GM12801 (cell line): ENCODE data around the gene ZFAND3.

Experiments
- TF ChIP-seq, protein P1 (sequence below): IDR thresholded peaks from one replicate; pipeline ENCODE4 v1.5.1; 2011; ENCODE audit warnings: control low read depth; ENCODE audit not compliant: insufficient read length; ENCODE audit errors: extremely low read depth

ZFAND3 gene

DNA sequence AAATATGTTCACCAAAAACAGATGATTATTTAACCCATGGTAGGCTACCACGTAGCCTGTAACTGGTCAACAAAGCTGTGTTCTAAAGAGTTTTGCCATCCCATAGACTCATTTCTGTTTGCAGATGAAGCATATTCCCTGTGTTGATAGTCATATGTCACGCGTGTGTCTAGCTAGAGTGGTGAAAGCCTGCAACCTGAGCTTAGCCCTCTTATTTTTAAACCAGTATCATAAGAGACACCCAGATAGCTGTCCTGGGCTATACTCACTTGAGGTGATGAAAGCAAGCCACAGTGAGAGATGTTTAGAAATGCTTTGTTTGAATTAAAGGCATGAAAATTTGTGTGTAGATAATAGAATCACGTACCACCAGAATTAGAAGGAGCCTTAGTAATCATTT lies 307.8 kb downstream of the ZFAND3 start:
- TF ChIP-seq, protein P1, sequence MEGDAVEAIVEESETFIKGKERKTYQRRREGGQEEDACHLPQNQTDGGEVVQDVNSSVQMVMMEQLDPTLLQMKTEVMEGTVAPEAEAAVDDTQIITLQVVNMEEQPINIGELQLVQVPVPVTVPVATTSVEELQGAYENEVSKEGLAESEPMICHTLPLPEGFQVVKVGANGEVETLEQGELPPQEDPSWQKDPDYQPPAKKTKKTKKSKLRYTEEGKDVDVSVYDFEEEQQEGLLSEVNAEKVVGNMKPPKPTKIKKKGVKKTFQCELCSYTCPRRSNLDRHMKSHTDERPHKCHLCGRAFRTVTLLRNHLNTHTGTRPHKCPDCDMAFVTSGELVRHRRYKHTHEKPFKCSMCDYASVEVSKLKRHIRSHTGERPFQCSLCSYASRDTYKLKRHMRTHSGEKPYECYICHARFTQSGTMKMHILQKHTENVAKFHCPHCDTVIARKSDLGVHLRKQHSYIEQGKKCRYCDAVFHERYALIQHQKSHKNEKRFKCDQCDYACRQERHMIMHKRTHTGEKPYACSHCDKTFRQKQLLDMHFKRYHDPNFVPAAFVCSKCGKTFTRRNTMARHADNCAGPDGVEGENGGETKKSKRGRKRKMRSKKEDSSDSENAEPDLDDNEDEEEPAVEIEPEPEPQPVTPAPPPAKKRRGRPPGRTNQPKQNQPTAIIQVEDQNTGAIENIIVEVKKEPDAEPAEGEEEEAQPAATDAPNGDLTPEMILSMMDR: no peak

- TF ChIP-seq, protein P1: no peak
These were observed 312.0 kb downstream of the ZFAND3 start for GRCh38 chr6:38131527-38131965.

GRCh38 chr6:38133932-38134703 lies 314.6 kb downstream of the ZFAND3 start:
- TF ChIP-seq, protein P1: no peak

DNA sequence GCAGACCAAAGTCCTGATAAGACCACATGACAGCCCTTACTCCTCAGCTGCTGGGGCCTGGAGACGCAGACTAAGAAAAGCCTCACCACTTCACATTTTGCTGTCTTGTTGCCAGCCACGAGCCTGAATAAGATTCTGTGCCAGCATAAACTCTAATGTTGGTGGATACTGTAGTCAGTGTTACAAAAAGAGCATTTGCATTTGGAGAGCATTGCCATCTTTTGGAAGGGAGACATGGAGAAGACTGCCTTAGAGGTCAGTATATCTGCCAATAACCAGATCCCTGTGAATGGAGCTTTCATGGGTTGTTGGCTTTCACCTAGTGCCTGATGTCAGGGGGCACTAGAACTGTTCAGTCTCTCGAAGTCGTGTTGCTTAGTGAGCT lies 315.2 kb downstream of the ZFAND3 start:
- TF ChIP-seq, protein P1: no peak

- TF ChIP-seq, protein P1: no peak
These were observed 317.0 kb downstream of the ZFAND3 start for GRCh38 chr6:38136547-38136946.

DNA sequence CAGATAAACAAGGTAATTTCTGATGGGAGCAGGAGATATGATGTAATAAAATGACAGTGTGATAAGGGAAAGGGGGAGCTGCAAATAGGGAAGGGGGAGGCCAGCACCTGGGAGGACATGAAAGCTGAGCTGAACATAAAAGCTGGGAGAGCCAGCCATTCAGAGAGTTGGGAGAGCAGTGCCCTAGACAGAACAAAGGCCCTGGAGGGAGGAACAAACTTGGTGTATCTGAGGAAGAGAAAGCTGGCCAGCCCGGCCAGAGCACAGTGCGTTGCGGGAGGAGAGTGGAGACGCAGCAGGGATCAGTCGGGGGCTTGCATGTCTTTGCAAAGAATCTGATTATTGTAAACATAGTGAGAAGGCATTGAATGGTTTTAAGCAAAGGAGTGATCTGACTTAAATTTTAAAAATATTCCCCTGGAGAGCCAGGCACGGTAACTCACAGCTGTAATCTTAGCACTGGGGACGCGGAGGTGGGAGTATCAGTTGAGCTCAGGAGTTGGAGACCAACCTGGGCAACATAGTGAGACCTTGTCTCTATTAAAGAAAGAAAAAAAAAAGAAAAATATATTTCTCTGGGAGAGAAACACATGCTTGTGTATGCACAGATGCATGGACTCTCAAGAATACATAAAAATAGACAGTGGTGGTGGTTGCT lies 318.2 kb downstream of the ZFAND3 start:
- TF ChIP-seq, protein P1: no peak

GRCh38 chr6:38138374-38138773 lies 318.8 kb downstream of the ZFAND3 start:
- TF ChIP-seq, protein P1: no peak
